OCI-M1 (cell line): ENCODE data around the gene ZNF133.
"Not testable (repeated sequence)": the region's sequence is repeated elsewhere in the genome, so short reads cannot be mapped to it uniquely, and the experiment has no call there.

Experiments used
- DNase-seq: peaks from one replicate; lab custom pipeline; 2025; lab: John Stamatoyannopoulos, UW

The ZNF133 gene

DNA sequence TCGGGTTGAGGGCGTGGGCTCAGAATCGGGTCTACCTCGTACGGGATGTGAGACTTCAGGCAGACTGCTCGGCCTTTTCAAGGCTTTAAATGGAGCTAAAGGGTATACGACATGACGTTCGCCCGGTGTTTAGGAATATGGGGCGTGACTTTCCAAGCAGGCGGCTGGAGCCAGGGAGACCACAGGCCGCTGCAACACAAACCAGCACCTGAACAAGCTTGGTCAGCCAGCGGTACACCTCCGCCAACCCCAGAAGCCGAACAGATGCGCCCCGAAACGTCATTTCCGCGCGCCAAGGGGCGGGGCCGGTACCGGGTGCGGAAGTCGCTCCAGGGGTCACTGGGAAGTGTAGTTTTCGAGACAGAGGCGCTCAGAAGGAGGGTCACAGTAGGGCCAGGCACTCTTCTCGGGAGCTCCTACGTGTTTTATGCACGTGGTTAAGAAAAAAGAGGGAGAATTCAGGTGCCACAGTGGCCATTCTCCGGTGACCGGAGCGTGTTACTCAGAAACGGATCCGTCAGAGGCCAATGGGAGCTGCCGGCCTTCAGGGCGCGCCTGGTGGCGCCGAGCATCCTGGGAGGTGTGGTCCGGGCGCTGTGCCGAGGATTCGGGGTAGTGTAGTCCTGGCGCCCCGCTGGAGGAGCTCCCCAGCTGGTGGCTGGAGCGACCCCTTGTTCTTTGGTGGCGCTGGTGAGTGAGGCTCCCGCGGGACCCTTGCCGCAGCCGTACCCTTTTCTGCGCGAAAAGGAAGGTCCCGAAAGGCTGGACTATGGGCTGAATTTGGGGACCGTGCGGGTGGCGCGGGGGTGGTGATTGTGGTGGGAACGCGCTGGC lies at the start of gene ZNF133:
TSS of gene ZNF133 (plus strand) at position 613 of the 834 bp plus-strand sequence. CDS start 17,160 bp downstream, outside the sequence.
- peak; percentile 95 for DNase-seq

DNA sequence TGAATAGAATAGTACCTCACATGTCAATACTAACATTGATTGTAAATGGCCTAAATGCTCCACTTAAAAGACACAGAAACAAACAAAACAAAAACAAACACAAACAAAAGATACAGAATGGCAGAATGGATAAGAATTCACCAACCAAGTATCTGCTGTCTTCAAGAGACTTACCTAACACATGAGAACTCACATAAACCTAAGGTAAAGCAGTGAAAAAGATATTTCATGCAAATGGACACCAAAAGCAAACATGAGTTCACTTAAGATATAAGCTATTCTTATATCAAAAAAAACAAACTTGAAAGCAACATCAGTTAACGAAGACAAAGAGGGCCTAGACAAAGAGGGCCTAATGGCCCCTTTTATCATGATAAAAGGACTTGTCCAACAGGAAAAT lies 47.3 kb upstream of the ZNF133 start:
- DNase-seq: no peak

DNA sequence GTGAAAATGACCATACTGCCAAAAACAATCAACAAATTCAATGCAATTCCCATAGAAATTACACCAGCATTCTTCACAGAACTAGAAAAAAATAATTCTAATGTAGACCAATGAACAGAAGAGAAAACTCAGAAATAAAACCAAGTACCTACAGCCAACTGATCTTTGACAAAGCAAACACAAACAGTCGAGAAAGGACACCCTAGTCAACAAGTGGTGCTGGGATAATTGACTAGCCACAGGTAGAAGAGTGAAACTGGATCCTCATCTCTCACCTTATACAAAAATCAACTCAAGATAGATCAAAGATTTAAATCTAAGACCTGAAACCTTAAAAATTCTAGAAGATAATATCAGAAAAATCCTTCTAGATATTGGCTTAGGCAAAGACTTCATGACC lies 44.5 kb upstream of the ZNF133 start:
- DNase-seq: no peak

DNA sequence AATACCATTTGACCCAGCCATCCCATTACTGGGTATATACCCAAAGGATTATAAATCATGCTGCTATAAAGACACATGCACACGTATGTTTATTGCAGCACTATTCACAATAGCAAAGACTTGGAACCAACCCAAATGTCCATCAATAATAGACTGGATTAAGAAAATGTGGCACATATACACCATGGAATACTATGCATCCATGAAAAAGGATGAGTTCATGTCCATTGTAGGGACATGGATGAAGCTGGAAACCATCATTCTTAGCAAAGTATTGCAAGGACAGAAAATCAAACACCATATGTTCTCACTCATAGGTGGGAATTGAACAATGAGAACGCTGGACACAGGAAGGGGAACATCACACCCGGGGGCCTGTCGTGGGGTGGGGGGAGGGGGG lies 39.8 kb upstream of the ZNF133 start:
- not testable (repeated sequence) for DNase-seq

DNA sequence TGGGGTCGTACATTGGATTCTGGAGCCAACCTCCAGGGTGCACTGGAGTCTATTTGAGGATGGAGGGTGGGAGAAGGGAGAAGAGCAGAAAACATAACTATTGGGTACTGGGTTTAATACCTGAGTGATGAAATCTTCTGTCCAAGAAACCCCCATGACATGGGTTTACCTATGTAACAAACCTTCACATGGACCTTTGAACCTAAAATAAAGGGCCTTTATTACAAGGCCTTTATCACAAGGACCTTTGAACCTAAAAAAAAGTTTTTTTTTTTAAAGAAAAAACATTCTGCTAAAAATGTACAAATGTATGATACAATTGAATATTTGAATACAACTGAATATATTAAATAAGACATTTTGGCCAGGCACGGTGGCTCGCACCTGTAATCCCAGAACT lies 38.1 kb upstream of the ZNF133 start:
- DNase-seq: no peak

DNA sequence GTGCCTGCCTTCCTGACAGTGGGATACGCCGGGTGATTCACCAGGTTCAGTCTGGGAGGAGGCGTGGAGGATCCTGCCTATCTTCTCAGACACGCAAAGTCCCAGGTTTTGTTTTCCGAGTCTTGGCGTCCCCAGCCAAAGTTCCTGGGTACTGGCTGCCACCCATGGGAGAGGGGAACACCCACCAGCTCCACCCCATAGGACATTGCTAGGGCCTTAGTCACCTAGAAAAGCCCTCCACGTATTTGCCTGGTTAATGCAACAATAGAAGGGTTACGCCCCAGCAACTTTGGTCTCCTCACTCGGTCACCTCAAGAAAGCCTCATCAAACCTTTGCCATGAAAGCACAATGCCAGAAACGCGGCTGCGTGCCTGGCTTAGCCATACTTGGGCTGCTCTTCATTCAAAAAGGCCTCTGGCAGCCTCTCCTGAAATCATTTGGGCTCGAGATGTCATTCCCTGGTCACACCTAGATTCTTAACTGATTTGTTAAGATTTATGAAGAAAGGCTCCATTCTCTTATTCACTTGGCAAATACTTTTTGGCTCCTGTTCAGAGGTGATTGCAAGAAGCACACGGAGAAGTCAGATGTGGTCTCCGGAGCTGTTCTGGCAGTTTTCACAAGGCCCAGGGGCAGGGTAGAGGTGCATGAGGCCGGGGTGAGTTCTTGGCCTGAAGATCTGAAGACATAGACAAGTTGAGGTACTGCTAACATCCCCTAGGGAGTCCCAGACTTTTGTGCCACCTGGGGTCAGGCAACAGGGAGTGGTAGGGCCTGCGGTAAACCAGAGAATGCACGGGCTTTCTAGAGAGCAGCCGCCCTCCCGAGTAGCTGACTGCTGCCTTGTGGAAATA lies 35.5 kb upstream of the ZNF133 start:
- no peak for DNase-seq

DNA sequence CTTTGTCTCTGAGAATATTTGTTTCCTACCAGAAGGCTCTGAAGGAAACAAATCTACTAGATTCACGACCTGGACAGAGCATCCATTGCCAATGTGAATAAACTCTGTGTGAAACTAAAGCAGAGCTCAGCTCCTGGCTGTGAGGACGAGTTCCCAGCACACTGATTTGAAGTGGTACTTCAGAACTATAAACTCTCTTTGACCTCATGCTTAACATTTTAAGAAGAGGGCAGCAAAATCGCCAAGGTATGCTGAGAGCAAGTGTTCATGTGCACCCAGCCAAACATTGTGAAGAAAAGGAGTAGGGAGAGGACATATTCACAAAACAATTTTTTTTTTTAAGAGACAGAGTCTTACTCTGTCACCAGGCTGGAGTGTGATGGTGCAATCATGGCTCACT lies 33.7 kb upstream of the ZNF133 start:
- no peak for DNase-seq

DNA sequence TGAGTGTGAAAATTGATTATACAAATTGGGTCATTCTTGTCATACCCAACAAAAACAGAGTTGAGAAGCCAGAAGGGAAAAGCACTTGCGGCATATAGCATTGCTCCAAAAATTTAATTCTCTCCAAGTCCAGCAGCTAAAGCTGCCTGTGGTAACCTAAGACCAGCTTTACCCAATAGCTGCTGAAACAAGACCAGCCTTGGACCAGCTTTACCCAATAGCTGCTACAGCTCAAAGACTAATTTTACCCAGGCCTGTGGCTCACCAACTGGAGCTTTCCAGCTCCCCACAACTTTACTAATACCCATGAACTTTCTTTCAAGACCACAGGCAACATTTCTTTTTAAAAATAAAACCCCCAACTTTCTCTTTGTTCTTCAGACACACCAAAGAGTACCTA lies 32.8 kb upstream of the ZNF133 start:
- DNase-seq: no peak

DNA sequence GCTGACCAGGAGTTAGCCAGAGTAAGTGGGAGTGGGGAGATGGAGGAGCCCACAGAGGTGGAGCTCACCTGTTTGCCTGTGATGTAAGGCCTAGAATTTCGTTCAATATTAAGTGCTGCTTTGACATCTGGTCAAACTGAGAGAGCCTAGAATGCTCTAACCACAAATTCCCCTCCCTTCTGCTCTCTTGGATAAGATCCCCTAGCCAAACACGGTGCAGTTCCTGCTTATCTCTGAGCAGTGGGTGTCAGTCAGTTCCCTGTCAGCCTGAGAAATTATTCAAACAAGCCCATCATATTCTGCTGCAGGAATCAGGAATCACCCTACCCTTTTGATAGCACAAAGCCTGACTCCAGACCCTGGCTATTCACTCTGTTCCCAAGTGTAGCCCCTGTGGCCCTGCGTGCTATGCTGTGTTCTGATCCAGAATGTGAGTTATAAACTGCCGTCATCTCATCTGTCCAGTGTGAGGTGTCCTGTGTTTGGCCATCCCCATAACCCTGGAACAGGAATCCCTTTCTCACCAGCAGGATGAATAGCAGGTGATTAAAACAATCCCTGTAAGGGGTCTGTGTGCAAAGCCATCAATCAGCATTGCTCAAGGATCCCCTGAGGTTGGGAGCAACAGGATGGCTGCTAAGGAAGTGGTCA lies 31.8 kb upstream of the ZNF133 start:
- peak; percentile 82 for DNase-seq

DNA sequence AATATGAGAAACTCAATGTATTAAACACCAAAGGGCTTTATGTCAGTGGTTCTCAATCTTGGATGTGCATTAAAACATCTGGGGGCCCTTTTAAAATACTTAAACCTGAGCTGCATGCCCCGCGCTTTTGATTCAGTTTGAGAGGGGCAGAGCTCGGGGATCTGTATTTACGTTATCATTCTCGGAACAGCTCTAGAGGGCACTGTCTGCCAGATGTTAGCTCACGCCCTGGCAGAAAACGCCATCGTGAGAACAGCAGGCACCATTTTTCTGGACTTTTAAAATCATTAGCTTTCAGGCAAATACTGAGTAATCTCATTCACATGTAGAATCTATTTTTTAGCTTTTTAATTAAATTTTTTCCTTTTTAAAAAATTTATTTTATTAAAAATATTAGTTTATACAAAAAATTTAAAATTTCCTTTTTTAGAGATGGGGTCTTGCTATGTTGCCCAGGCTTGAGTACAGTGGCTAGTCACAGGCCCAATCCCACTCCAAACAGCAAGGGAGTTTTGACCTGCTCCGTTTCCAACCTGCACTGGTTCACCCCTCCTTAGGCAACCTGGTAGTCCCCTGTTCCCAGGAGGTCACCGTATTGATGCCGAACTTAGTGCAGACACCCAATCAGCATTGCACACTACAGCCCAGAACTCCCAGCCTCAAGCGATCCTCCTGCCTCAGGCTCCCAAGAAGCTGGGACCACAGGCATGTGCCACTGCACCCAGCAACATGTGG lies 30.0 kb upstream of the ZNF133 start:
- no peak for DNase-seq

DNA sequence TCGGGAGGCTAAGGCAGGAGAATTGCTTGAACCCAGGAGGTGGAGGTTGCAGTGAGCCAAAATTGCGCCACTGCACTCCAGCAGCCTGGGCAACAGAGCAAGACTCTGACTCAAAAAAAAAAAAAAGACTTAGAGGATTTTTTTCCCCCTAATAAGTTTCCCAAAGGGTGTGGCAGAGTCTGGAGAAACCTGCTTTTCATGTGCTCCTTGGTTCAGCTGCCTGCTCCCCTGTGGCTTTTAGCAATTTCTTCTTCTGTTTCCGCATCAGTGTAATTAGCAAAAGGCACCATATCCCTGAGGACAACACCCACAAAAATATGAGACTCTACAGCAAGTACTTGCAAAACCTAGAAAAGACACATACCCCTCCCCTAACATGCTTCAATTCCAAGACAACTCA lies 28.6 kb upstream of the ZNF133 start:
- DNase-seq: no peak

DNA sequence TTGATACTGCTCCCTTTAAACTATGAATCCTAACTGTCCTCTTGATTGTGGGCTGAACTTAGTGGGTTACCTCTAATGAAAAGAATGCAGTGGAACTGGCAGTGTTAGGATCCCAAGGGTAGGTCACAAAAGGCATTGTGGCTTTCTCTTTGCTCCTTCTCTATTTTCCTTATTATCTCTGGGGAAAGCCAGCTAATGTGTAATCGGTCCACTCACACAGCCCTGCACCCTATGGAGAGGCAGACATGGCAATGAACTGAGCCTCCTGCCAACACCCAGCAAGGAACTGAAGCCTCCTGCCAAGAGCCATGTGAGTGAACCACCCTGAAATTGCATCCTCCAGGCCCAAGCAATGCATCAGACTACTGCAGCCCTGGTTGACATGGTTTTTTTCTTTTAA lies 24.6 kb upstream of the ZNF133 start:
- DNase-seq: no peak

DNA sequence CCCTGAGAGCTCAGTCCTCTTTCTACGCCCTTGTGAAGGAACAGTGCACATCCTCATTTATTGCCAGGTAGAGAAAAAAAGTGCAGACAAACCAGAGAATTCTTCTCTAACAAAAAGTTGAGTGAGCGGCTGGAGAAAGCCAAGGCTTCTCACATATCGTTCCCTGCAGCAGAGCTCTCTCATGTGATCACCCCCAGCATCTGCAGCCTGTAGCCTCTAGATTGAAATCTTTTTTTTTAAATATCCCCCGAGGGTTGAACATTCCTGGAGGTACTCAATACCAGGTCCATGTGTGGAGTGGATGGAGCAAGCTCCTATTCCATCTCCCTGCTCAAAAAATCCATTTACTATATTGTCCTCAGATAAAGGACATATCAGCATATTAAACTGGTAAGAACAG lies 22.9 kb upstream of the ZNF133 start:
- DNase-seq: no peak

DNA sequence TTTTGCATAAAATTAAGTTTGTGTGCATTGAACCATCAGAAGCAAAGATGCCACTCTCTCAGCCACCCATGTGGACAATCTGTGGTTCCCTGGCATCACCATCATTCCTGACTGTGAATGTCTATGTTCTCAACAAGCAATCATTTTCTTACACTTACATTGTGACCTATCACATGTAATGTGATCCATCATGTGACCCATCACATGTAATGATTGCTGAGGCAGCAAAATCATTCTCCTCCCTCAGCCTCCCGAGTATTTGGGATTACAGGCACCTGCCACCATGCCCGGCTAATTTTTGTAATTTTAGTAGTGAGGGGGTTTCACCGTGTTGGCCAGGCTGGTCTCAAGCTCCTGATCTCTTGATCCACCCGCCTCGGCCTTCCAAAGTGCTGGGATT lies 22.0 kb upstream of the ZNF133 start:
- DNase-seq: no peak

DNA sequence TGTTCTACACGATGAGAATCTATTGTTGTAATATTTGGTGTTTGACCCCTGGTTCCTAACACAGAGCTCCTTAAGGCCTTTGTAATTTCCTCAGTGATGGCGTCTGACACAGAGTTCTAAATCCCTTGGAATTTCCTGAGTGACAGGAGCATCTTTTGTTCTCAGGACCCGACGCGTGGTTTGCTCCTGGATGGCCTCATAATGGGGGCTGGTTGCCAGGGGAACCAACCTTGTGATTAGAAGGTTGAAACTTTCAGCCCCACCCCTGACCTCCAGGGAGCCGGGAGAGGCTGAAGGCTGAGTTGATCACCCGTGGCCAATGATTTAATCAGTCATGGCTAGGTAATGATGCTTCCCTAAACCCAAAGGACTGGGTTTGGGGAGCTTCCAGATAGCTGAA lies 20.5 kb upstream of the ZNF133 start:
- no peak for DNase-seq

DNA sequence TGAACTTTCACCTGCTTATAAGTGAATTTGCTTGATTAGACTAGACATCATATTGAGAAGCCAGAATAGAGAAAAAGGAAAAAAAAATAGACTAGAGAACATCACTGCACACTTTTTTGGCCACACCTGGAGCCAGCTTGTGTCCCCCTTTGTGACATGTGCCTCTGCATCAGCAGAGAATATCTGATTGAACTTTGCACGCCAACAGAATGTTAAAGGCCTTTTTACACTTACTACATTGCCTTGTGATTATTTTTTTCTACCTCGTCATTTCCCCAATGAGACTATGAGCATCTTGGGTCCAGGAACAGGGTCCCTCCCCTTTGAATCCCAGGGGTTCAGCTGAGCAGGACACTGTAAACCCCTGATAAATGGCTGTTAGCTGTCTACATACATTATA lies 17.2 kb upstream of the ZNF133 start:
- no peak for DNase-seq

DNA sequence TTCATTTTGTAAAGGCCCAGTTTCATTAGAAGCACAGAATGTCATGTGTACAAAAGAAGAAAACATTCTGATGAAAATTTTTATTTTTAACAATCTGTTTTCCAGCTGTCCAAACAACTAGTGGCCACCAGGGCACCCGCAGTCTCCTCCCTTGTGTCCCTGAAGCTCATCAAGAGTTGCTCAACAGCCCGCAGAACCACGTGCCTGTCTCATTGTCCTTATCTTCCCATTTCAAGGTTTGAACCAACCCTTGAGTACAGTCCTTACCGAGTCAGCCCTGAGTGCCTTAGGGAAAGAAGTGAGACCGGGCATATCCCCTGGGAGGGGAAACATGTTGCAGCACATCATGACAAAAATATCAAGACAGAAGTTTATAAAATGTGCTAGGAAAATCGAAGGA lies 15.9 kb upstream of the ZNF133 start:
- peak; percentile 90 for DNase-seq

DNA sequence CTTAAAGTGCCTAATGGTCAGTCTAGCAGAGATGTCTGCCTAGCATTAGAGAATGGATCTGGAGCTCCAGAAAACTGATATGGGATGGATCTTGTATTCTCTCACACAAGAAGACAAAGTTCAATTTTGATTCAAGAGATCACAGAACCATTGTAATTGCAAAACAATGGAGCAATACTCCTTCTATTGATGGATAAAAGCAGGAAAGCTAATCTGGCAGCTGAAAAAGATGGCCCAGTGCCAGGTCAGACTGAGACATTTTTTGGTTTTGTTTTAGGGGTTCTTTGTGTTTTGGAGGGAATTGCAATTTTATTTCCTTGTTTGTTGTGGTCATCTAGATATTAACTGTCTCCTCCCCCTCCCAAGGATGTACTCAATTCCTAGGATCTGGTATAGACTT lies 14.6 kb upstream of the ZNF133 start:
- DNase-seq: no peak

DNA sequence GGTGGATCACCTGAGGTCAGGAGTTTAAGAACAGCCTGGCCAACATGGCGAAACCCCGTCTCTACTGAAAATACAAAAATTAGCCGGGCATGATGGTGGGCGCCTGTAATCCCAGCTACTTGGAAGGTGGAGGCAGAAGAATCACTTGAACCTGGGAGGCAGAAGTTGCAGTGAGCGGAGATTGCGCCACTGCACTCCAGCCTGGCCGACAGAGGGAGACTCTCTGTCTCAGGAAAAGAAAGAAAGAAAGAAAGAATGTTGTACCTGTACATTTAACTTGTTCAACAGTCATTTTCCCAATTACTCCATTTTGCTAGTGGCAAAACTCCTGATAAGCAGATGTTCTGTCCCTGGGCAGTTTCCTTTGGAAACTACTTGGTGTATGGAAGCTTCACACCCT lies 12.4 kb upstream of the ZNF133 start:
- DNase-seq: not testable (repeated sequence)

DNA sequence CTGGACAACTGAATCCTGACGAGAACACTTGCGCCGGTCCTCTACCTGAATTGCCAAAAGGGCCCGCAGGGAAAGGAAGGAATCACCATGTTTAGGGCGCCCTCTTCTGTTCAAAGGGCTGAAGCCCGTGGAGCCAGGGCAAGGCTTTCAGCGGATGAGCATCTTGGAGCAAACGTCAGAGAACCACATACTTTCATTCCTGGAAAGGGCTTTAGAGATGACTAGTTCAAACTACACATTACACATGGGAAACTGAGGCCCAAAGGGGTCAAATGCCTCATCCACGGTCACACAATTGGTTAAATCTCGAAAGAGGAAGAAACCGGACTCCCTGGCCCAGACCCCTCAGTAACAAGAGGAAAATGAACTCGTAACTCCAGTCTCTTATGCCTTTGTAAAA lies 11.5 kb upstream of the ZNF133 start:
- DNase-seq: peak; percentile 83

DNA sequence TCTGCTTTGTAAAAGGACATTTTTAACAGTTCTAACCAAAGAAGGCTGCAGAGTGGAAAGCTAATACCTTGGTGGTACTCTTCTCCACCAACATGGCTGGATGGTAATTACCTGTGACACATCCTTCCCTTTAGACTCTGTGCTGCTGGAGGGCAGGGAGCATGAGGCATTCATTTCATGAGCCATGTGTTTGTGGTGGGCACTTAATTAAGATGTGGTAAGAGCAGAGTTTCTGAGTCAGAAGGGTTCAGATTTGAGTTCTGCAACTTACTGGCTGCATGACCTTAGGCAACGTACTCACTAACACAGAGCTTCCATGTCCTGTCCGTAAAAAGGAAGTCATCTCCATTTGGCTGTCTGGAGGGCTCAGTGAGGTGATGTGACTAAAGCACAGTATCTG lies 9.1 kb upstream of the ZNF133 start:
- no peak for DNase-seq
